K562 (cell line): ENCODE measurements around the gene ADGRB2. TPM values are rescaled to one million over a fixed set of nuclear protein-coding genes. Genes with fewer than 3 reads are reported as not detected.

Experiments
- CHD1 ChIP-seq: fragments of 200-600 bp; sonication (generic); IDR thresholded peaks from one replicate; pipeline ENCODE4 v1.6.1; 2012; ENCODE audit warnings: mild to moderate bottlenecking, moderate library complexity, low read length, inconsistent platforms
- ELK1 ChIP-seq: sonication (generic); formaldehyde crosslinking; IDR thresholded peaks from 2 replicates; pipeline ENCODE4 v1.8.1; 2022; ENCODE audit warnings: missing genetic modification reagents
- FOXJ2 ChIP-seq: fragments of 200-800 bp; sonication (Bioruptor generic); IDR thresholded peaks from 2 replicates; pipeline ENCODE4 v1.6.1; 2016; ENCODE audit warnings: missing genetic modification characterization, missing compliant biosample characterization
- FOXO4 ChIP-seq: fragments of 450-650 bp; formaldehyde crosslinking; IDR thresholded peaks from 2 replicates; pipeline ENCODE4 v1.4.0; 2020; ENCODE audit warnings: mild to moderate bottlenecking, moderate library complexity
- GATA2 ChIP-seq: sonication (generic); formaldehyde crosslinking; IDR thresholded peaks from 2 replicates; pipeline ENCODE4 v1.4.0; 2020; ENCODE audit warnings: mild to moderate bottlenecking, missing genetic modification reagents
- HINFP ChIP-seq: fragments of 450-650 bp; conservative IDR thresholded peaks from 2 replicates; pipeline ENCODE4 v1.6.1; 2016; ENCODE audit warnings: missing genetic modification characterization, low read depth, mild to moderate bottlenecking, control low read depth, missing compliant biosample characterization
- HIVEP1 ChIP-seq: fragments of 250-450 bp; sonication (Bioruptor Pico); IDR thresholded peaks from 2 replicates; pipeline ENCODE4 v1.4.0; 2020; ENCODE audit warnings: mild to moderate bottlenecking
- MIER1 ChIP-seq: fragments of 450-650 bp; IDR thresholded peaks from 2 replicates; pipeline ENCODE4 v1.6.1; 2016; ENCODE audit warnings: antibody characterized with exemption, mild to moderate bottlenecking, low read depth
- MTA3 ChIP-seq: fragments of 450-650 bp; formaldehyde crosslinking; IDR thresholded peaks from 2 replicates; pipeline ENCODE4 v1.6.1; 2017; ENCODE audit warnings: mild to moderate bottlenecking, borderline replicate concordance
- NELFE ChIP-seq: IDR thresholded peaks from 2 replicates; pipeline ENCODE4 v1.6.1; 2011; ENCODE audit warnings: mild to moderate bottlenecking; ENCODE audit not compliant: insufficient read depth, insufficient read length
- NFATC3 ChIP-seq: fragments of 450-650 bp; IDR thresholded peaks from 2 replicates; pipeline ENCODE4 v1.6.1; 2017; ENCODE audit warnings: mild to moderate bottlenecking
- PCBP2 ChIP-seq: fragments of 200-400 bp; formaldehyde crosslinking; IDR thresholded peaks from 2 replicates; pipeline ENCODE4 v1.6.1; 2018; ENCODE audit warnings: low read length, low read depth, mild to moderate bottlenecking, moderate library complexity; ENCODE audit not compliant: poor library complexity, severe bottlenecking
- POLR3G ChIP-seq: IDR thresholded peaks from 2 replicates; pipeline ENCODE4 v1.6.1; 2011; ENCODE audit not compliant: insufficient read length, insufficient replicate concordance; ENCODE audit errors: extremely low read depth
- PTRF ChIP-seq: fragments of 450-650 bp; IDR thresholded peaks from 2 replicates; pipeline ENCODE4 v1.6.1; 2016; ENCODE audit warnings: mild to moderate bottlenecking, missing genetic modification characterization, missing compliant biosample characterization
- PURB ChIP-seq: sonication (generic); formaldehyde crosslinking; IDR thresholded peaks from 2 replicates; pipeline ENCODE4 v1.9.0; 2021; ENCODE audit warnings: low read depth, mild to moderate bottlenecking, missing genetic modification reagents
- RBM14 ChIP-seq: fragments of 200-400 bp; formaldehyde crosslinking; IDR thresholded peaks from 2 replicates; pipeline ENCODE4 v1.6.1; 2018; ENCODE audit warnings: low read depth, mild to moderate bottlenecking, low read length, moderate library complexity, borderline replicate concordance; ENCODE audit not compliant: insufficient read depth
- SPI1 ChIP-seq: IDR thresholded peaks from 2 replicates; pipeline ENCODE4 v1.6.1; 2011; ENCODE audit warnings: low read depth, low read length, control low read depth, borderline replicate concordance
- SUPT5H ChIP-seq: fragments of 450-650 bp; IDR thresholded peaks from 2 replicates; pipeline ENCODE4 v1.6.1; 2016
- ZNF184 ChIP-seq: sonication (generic); formaldehyde crosslinking; IDR thresholded peaks from 2 replicates; pipeline ENCODE4 v1.5.0; 2020; ENCODE audit warnings: missing genetic modification reagents
- ZNF408 ChIP-seq: fragments of 250-450 bp; sonication (Bioruptor Pico); IDR thresholded peaks from 2 replicates; pipeline ENCODE4 v1.4.0; 2020; ENCODE audit warnings: low read depth, mild to moderate bottlenecking, moderate library complexity
- ZNF592 ChIP-seq: fragments of 450-650 bp; IDR thresholded peaks from 2 replicates; pipeline ENCODE4 v1.6.1; 2017; ENCODE audit warnings: antibody characterized with exemption, mild to moderate bottlenecking
- polyA plus RNA-seq, 8 experiments: library from polyadenylated mRNA; depleted of rRNA in 4 of 8; stranded (reverse) in 5 of 8; unstranded in 3 of 8; fragments of >200 nt; fragmentation: Nextera tagmentation in 2 of 8; fragmentation: Illumina TruSeq in 1 of 8; extraction: Ambion mirVana in 2 of 8; extraction: Trizol in 1 of 8; gene quantifications; 2 replicates each; pipeline versions ENCODE4 v1.2.1 to v1.2.3, GENCODE V29; 2011 to 2014; ENCODE audit warnings: inconsistent platforms in 1 of 8, missing spikeins in 1 of 8
- total RNA-seq, 7 experiments: library from RNA; depleted of rRNA in 6 of 7; stranded (reverse); fragments of >200 nt in 6 of 7; fragmentation: Illumina TruSeq in 2 of 7; extraction: Trizol in 2 of 7; gene quantifications; 2 replicates each; pipeline versions ENCODE4 v1.2.1 to v1.2.3, GENCODE V29; 2011 to 2021; ENCODE audit warnings: low replicate concordance in 1 of 7

The ADGRB2 gene
- total and polyA plus RNA-seq, 9 of the 15 experiments (the other 6 are each of a cell fraction or from before 2014, with no cell fraction given): 0.04 to 0.23 (median 0.20) TPM; not detected in 2

- TF ChIP-seq ELK1 (CRISPR knock-in tag) (no peak), CHD1 (no peak), PURB (CRISPR knock-in tag) (no peak), SPI1 (no peak), NELFE (no peak), MTA3 (no peak), ZNF592 (no peak), RBM14 (no peak), ZNF184 (no peak), PTRF (tag) (no peak), ZNF408 (CRISPR knock-in tag) (no peak), NFATC3 (no peak), HINFP (tag) (no peak), PCBP2 (no peak), HIVEP1 (no peak), GATA2 (CRISPR knock-in tag) (no peak), FOXO4 (no peak), MIER1 (no peak), FOXJ2 (tag) (no peak), POLR3G (no peak), SUPT5H (no peak)
Observed at GRCh38 chr1:31715087-31715872, 48.9 kb downstream of the ADGRB2 start (continued).
